T1000 (cell line): ENCODE measurements around the gene CTPS1.

Source experiments
- DNase-seq: peaks from one replicate; lab custom pipeline; 2025; ENCODE audit warnings: mixed read lengths; lab: John Stamatoyannopoulos, UW

The CTPS1 gene

DNA sequence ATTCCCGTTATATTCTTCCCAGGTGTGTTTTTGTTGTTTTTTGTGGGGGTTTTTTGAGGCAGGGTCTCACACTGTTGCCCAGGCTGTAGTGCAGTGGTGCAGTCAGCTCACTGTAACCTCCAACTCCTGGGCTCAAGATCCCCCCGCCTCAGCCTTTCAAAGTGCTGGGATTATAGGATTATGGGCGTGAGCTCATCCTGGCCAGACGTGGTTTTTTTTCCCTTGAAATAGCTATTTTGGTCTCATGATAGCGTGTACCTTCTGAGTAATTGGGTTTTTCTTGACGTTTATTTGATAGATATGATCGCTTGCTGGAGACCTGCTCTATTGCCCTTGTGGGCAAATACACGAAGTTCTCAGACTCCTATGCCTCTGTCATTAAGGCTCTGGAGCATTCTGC, 17.6 kb downstream of the CTPS1 start:
- DNase-seq, result no peak

DNA sequence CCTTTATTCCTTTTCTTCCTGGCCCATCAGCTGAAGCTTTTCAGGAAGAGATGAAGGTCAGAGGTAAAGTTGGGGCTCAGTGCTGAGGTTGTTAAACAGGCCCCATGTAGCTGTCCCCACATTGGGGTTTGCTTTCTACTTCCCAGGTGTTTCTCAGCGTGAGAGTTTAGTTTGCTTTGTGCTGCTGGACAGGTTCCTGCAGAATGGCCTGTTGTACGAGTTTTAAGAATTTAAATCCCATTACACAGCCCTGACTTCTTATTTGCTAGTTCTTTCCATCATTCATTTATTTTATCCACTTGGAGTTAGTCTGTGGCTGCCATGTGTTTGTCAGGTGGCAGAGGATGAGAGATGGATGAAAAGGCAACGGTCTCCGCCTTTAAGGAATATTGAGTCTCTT, 19.2 kb downstream of the CTPS1 start:
- DNase-seq, result no peak

DNA sequence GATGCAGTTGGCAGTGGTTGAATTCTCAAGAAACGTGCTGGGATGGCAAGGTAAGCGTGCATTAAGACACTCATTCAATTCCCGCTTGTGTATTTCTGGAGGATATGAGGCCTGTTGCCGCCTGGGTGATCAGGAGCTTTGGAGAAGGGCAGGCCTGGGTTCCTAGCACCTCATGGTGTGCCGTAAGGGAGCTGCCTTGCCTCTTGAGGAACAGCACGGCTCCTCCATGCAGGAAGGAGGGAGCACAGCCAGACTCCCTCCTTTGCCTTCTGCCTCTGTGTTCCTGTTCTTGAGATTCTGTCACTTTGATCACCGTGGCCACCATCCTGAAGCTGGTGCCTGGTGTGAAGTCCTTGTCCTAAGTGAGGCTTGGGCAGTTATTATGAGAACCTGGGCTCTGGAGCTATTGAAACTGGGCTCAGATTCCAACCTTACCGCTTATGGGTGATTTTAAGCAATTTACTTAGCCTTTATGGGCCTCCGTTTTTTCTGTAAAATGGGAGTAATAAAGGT, 23.7 kb downstream of the CTPS1 start:
- DNase-seq, result no peak

DNA sequence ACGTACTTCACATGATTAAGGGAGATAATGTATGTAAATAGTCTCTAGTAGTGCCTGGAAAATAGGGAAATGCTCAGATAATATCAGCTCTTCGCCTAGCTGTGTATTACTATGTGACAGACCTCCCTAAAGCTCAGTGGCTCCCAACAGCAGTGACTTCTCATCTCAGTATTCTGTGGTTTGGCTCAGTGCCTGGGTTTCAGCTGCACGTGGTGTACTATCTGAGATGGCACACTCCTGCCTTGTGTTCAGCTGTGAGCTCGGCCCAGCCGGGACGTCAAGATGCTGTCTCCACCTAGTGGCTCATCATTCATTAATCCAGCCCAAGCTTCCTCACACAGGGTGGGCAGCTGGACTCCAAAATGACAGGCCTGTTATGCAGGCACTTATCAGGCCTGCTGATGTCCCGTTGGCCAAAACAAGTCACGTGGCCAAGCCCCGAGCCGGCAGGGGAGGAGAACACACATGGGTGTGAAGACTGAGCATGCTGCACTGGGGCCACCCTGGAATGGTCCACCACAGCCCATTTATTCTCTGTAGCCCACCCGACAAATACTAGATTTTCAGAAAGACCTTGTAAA, 24.2 kb downstream of the CTPS1 start:
- DNase-seq, result peak; percentile 96

DNA sequence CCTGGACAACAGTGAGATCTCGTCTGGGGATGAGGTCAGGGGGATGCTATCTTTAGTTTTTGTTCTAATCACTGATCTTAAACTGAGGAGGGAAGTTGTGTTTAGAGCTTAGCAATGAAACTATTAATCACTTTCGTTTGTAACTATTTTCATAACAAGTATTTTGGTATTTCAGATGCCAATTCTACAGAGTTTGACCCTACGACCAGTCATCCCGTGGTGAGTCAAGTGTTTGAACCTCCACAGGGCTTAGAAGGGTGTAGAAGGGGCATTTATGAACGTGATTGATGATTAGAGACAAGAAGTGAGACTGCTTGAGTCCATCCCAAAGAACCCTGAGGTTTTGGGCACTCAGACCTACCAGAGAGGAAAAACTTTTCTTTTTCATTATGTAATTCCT, 26.4 kb downstream of the CTPS1 start:
- DNase-seq, result no peak

DNA sequence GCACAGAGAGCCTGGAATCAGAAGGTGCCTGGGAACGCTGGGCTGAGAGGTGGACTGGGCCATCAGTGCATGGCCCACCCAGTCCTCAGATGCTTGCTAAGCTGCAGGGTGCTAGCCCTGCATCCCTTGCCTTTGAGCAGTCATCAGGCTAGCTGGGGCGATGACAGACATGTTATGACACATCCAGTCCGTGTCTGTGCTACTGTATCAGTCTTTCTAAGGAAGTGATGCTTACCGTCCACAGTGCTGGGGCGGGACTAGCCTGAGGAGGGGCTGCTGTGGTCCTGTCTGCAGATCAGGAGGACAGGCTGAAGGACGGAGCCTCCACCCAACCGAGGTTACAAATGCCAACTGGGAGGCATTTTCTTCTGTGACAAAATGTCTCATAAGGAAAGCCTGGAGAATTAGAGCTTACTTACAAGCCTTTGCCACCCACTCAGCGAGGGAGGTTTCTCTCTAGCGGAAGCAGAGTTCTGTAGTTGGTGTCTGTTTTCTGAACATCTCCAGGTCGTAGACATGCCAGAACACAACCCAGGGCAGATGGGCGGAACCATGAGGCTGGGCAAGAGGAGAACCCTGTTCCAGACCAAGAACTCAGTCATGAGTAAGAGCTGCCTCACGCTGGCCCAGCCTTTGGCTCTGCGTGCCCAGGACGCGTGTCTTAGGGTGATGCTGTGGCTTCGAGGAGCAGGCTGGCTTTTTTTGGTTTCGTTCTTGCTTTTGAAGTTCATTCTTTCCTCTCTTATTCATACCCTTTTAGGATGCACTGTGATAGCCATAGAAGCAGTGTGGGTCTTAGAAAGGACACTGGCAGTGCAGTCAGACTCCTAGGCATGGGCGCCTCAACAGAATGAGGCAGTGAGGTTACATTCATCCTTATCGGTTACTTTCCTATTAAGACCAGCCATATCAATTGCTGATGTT, 27.7 kb downstream of the CTPS1 start:
- DNase-seq, result no peak

DNA sequence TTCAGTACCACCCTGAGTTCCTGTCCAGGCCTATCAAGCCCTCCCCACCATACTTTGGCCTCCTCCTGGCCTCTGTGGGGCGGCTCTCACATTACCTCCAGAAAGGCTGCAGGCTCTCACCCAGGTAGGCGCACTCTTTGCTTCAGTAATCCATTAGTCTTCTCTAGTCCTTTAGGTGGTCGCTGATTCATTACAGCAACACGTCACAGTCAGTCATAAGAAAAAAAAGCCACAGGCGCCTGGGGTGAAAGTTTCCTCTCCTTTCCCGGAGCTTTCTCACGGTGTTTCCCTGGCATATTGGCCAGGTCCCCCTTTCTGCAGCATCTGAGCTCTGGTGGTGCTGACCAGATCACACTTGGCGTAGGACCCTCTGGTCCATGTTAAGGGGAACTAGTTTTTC, 30.0 kb downstream of the CTPS1 start:
- no peak for DNase-seq

DNA sequence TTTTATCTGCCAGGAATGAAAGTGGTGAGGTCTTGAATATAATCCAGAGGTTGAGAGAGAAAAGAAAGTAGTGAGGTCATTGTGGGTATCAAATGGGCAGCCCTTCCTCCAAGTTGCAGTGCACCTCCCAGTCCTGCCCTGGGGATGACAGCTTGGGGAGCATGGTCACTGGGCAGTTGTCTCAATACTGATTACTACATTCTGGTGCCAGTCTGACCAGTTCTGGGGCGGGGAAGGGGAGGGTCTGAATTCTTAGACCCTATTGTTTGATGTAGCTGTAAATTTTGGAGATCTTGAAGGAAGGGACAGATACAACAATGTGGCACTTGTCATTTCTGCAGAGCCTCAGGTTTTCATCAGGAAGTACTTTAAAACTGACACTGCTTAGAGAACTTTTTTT, 30.8 kb downstream of the CTPS1 start:
- DNase-seq, result no peak

DNA sequence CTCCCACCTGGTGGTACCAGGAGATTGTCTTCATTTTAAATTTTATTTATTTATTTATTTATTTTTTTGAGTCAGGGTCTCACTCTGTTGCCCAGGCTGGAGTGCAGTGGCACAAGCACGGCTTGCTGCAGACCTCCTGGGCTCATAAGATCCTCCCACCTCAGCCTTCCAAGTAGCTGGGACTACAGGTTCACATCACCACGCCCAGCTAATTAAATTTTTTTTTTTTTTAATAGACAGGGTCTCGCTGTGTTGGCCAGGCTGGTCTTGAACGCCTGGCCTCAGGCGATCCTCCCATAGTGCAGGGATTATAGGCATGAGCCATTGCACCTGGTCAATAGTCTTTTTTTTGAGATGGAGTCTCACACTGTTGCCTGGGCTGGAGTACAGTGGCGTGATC, 33.5 kb downstream of the CTPS1 start:
- DNase-seq, result no peak

DNA sequence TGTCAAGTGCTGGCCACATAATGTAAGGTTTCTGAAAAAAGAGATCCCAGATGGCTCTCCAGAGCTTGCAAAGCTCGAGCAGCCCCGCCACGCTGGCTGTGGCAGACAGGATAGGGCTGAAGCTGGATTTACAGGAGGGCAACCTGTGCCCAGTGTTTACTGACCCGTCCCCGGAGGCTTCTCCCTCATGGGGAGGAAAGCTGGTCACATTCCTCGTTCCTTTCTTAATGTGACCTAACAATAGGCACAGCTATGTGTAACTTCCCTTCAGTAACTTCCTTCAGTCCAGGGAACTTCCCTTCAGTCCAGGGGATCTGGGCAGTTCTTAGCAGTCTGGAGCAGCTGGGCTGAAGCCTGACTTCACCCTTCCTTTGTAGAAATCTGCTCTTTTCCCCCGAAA, 34.3 kb downstream of the CTPS1 start:
- DNase-seq, result no peak

DNA sequence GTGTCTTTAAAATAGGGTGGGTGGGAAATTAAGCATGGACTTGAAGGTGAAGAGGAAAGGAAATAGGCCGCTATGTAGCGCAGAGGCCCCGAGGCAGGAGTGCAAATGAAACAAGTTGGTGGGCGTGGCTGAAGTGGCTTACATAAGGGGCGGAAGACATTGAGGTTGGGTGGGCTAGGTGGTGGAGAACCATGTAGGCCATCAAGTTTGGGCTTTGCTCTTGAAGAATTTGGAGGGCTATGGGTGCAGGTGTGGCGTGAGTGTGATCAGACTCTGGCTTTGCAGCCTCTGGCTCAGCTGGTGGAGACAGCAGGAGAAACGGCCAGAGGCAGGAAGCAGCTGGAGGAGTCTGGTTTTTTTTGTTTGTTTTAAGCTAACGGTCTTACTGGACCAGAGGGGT, 35.4 kb downstream of the CTPS1 start:
- DNase-seq, result no peak

DNA sequence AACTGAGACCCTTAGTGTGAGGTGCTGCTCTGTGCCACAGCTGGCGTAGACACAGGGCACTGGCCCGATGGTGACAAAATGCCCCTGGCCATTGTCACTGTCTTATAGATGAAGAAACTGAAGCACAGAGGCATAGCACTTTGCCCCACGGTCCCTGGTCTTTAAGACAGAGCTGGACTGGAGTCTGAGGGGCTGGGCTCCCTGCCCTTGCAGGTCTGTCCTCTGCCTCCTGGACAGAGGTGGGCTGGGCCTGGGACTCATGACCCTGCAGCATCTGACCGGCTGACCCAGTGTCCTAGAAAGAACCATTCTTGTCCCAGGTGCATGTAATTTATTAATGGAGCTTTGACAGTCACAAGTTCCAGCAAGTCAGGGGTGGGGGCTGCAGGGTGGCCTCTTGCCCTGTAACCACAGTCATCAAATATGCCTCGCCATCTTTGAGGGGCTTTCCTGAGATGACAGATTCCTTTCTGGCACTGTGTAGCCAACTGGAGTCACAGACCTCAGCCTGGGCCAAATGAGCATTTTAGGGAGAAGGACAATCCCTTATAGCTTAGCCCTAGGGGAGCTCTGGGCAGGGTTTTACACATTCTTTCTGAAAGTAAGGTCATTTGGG, 35.9 kb downstream of the CTPS1 start:
- no peak for DNase-seq

DNA sequence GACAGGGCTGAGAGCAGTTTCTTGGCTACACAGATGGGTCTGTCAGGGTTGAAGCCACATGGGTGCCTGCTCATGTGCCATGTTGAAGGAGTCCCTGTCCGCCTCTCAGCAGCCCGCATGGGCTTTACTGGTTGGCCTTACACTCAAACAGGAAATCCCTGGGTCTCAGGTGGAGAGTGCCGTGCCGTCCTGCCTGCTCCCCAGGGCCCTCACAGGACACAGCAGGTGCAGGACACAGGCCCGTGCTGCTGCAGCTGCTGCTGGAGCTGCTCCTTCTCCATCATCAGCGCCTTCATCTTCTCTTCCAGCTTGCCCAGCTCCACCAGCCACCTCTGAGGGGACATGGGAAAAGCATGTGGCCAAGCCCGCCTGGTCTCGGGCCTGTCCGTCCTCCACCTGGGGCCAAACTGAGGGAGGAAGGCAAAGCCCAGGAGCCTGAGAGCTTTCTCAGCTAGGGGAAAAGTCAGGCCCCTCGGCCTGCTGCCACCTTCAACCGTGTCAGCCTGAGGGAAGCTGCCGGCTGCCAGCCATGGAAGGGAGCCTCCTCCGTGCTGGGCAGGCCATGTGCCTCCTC, 36.5 kb downstream of the CTPS1 start:
- DNase-seq, result no peak

DNA sequence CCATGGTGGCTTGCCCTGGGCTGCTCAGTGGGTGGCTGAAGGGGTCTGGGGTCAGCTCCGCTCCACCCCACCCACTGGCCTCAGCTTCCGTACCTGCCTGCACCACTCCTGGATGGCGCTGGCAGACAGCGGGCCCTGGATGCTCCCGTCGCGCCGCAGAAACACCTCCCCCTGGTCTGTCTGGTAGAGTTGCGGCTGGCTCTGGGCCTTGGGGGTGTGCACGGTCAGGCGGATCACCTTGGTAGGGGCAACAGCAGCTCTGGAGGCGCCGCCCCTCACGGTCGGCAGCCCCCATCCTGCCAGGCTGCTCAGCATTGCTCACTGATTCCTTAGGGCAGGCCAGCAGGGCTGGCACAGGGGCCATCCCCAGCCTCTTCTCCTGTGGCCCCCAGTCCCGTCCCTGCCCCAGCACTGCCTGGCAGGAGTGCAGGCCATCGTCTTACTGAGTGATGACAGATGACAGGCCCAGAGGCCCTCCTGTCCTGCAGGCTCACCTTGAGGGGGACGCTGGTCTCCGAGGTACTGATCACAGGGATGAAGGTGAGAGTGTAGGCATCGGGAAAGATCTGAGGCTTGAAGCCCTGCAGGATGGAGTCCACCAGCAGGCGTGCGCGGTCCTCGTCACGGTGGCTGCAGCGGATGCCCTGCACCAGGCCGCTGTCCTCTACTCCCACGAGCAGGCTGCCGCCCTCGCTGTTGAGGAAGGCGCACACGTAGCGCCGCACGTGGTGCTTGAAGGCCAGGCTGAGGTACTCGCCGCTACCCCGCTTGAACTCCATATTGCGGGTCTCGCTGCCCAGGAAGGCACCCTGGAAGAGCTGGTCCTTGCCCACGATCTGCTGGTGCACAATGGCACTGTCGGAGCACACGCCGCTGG, 37.9 kb downstream of the CTPS1 start:
- DNase-seq, result no peak

DNA sequence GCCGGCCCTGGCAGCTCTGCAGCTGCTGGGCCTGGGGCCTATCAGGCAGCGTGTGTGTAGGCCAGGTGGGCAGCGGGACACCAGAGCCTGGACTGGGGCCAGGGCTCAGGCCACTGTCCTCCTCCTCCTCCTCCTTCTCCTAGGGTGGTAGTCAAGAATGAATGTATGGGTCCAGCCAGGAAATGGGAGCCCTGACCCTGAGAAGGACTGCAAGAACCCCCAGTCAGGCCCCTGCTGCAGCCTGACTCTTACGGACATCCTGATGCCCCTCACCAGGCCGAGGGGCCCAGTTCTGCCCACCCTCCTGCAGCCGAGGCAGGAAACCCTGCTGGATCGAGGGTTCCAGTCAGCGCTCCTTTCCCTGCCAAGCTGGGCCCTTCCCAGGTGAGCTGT, 38.5 kb downstream of the CTPS1 start:
- DNase-seq, result no peak

DNA sequence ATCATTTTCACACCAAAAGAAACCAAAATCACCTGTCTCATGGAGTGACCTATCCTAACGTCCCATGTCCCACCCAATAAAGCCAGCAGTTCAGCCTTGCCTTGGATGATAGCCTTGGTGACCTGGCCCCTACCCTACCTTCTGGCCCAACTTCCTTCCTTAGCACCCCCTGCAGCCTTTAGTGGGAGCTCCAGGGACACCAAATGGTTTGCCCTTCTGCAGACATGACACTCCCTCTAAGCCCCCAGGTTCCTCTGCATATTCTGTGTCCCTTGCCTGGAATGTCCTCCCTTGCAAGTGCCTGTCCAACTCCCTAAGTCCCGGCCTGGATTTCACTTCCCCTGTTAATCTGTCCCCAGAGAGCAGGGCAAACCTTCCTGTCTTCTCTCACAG, 39.9 kb downstream of the CTPS1 start:
- no peak for DNase-seq

DNA sequence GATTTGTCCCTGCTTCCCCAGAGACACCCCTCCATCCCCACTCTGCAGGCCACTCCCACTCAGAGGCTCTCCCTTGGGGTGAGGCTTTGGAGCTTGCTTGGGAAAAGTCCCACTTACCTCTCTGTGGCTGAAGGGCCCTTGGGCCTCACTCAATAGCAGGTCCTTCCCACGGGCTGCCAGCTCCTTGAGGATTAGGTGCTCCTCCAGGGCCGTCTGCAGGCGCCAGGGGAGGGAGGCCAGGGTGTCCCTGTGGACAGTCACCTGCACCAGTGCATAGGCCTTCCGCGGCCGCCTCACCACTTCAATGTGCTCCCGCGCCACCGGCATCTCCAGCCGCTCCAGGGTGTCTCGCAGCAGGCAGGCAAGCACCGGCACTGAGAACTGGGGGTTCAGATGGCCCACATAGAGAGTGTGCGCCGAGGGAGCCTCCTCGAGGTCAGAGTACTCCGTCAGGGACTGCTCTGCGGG, 40.6 kb downstream of the CTPS1 start:
- no peak for DNase-seq

DNA sequence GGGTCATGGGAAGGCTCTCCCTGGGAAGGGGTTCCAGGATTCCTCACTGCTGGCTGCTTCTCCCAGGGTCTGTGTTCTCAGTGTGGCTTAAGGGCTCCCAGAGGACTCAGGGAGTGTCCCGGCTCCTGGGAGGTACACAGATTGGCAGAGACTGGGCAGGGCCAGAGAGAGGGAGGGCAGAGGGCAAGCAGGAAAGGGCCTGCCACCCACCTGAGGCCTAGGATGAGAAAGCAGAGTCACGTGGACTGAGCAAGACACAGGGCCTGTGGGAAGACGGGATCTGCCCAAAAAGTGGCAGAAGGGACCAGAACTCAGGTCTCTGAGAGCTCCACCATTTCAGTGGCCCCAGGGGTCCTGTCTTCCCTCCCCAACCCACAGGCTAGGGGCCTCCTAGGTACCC, 41.2 kb downstream of the CTPS1 start:
- no peak for DNase-seq

DNA sequence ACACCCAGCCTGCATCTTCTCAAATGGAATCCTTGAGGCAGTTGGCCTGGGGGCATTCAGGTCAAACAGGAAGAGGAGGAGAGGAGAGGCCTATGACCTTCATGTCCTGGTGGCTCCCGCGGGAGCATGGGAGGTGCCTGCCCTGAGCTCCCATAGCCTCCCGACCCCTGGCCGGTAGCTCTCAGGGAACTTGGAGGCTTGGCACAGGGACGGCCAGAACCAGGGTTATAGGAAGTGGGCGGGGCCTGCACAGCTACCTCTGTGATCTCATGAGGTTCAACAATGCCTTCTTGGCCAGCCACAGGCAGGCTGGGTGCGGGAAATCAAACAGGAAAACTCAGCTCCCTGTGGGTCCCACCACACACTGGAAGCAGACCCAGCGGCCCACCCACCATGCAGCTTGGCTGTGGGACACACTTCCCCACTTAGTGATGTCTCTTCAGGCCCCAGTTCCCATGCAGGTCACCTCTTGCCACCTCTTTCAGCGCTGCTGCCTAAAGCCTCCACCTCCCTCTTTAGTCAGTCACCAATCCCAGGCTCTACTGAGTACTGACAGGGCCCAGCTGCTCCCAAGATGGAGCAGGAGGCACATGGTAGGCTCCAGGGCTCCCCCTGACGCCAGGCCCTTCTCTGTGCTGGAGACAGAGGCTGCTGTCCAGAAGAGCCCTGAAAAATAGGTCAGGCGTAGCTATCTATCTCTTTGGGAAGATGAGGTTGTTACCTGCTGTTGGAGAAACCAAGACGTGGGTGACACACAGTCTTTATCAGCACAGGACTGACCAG, 42.2 kb downstream of the CTPS1 start, which contains the start of gene SLFNL1:
Gene SLFNL1 (minus strand): TSS at position 200 of the 783 bp plus-strand sequence. CDS start 1,065 bp downstream, outside the sequence.
- DNase-seq, result no peak

DNA sequence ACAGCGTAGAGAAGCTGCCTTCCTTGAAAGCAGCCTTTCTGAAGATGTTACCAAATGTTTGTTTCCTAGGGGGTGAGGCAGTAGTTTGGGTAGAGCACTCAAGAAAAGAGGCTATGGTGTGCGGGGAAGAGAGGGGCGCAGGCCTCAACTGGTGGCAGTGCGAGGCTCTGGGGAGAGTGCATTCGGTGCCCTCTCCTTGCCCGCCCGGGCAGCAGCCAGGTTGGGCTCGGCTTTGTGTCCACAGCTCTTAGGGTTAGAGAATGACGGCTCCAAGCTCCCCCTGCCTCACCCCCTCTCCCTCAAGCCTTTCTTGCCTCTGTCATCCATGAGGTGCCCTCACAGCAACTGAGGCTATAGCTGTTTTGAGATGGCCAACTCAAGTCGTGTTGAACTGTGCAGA, 42.9 kb downstream of the CTPS1 start:
- no peak for DNase-seq
